HUES64 (cell line): ENCODE measurements around the gene TMIGD1.

Experiments
- H3K27ac ChIP-seq: 2 replicates; pipeline ENCODE4 v1.7.0; 2013; ENCODE audit warnings: low read depth, low read length, inconsistent platforms
- H3K27me3 ChIP-seq: 2 replicates; pipeline ENCODE4 v1.6.1; 2013; ENCODE audit warnings: mild to moderate bottlenecking, low read length; ENCODE audit not compliant: insufficient read depth
- H3K36me3 ChIP-seq: 2 replicates; pipeline ENCODE4 v1.6.1; 2013; ENCODE audit warnings: mild to moderate bottlenecking, low read length; ENCODE audit not compliant: insufficient read depth
- H3K4me1 ChIP-seq: 2 replicates; pipeline ENCODE4 v1.6.1; 2013; ENCODE audit warnings: mild to moderate bottlenecking, low read length, moderate library complexity; ENCODE audit not compliant: insufficient read depth
- H3K4me3 ChIP-seq: 2 replicates; pipeline ENCODE4 v1.5.1; 2013; ENCODE audit warnings: mild to moderate bottlenecking, low read length, moderate library complexity
- H3K9ac ChIP-seq: 2 replicates; pipeline ENCODE4 v1.6.1; 2013; ENCODE audit warnings: mild to moderate bottlenecking, low read depth, low read length
- H3K9me3 ChIP-seq: 2 replicates; pipeline ENCODE4 v1.6.1; 2013; ENCODE audit warnings: low read depth, low read length; ENCODE audit not compliant: insufficient read depth
- whole genome bisulfite sequencing: fragments of 150-250, 120-280 bp; methylation state at CpG from one replicate; pipeline ENCODE4 v1.1.7; 2013; ENCODE audit warnings: missing lambda C conversion rate; 5-methylcytosine and 5-hydroxymethylcytosine counted together

Gene TMIGD1

DNA sequence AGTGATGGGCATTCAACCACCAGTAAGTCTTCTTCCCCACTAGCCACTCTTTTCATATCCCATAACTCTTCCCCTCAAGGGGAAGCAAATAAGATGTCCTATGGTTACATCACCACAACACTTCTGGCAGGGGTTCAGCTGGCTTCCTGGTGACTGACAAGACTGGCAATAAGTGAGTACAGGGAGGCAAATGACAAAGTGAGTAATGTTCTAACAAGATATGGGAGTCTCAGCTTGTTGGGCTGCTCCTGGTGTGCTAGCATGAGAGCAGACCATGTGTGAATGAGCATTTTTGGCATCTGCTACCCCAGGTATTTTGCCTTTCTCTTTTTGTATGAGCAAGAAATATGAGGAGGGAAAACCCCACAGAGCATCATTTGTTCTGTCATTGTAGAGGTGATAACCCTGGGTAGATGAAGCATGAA is 9.9 kb downstream of the TMIGD1 start:
- H3K4me3 ChIP-seq, result no peak overlapping the region
- no peaks in the 10 kb centered on the region for H3K4me1 ChIP-seq
- no peaks in the 10 kb centered on the region for H3K36me3 ChIP-seq
- 0 out of 2 replicates have a peak, but pooled peaks cover 4% of the 10 kb centered on the region for H3K27me3 ChIP-seq
- H3K9me3 ChIP-seq, result no peaks in the 10 kb centered on the region
- no peak overlapping the region for H3K9ac ChIP-seq
- H3K27ac ChIP-seq, result no peak overlapping the region

- H3K27ac ChIP-seq, result no peak overlapping the region
These were observed 10.5 kb downstream of the TMIGD1 start for GRCh38 chr17:30323262-30323894.

GRCh38 chr17:30321314-30321713 is 12.5 kb downstream of the TMIGD1 start:
- no peaks in the 10 kb centered on the region for H3K4me1 ChIP-seq
- H3K9ac ChIP-seq, result no peak overlapping the region
- H3K9me3 ChIP-seq, result no peaks in the 10 kb centered on the region
- H3K27ac ChIP-seq, result no peak overlapping the region
- WGBS, result 88% methylated on average over 4 of the region's 4 CpGs
- H3K4me3 ChIP-seq, result no peak overlapping the region
- no peaks in the 10 kb centered on the region for H3K36me3 ChIP-seq
- 0 out of 2 replicates have a peak, but pooled peaks cover 4% of the 10 kb centered on the region for H3K27me3 ChIP-seq

More at GRCh38 chr17:30323262-30323894, 10.5 kb downstream of the TMIGD1 start:
- Histone ChIP-seq H3K27me3 (0 out of 2 replicates have a peak, but pooled peaks cover 4% of the 10 kb centered on the region), H3K4me1 (no peaks in the 10 kb centered on the region), H3K36me3 (no peaks in the 10 kb centered on the region), H3K4me3 (no peak overlapping the region), H3K9me3 (no peaks in the 10 kb centered on the region), H3K9ac (no peak overlapping the region)
- WGBS, result 90% methylated on average over 5 of the region's 5 CpGs

- no peaks in the 10 kb centered on the region for H3K4me1 ChIP-seq
- H3K9me3 ChIP-seq, result no peaks in the 10 kb centered on the region
- H3K36me3 ChIP-seq, result no peaks in the 10 kb centered on the region
- WGBS, result 90% methylated on average over 3 of the region's 3 CpGs
- no peaks in the 10 kb centered on the region for H3K27me3 ChIP-seq
- H3K4me3 ChIP-seq, result no peak overlapping the region
- H3K9ac ChIP-seq, result no peak overlapping the region
- H3K27ac ChIP-seq, result no peak overlapping the region
These were observed 15.7 kb downstream of the TMIGD1 start for GRCh38 chr17:30318155-30318554.

DNA sequence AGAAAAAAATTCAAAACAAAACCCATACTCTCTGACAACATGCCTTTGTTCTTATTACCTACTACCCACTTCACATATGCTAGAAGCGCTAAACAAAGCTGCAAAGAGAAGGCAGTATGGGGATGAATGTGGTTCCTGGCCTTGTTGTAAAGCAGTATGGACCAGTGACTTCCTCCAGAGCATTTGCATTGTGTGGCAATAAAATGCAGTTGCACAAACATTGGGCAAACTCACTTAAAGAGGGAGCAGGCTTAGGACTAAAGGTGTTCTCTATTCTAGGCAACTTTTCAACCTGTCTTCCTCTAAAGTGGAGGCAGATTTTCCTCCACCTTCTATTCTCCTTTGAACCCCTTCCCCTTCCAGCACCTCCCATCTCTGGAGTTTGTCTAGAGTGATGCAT is 17.1 kb downstream of the TMIGD1 start:
- Histone ChIP-seq H3K9ac (no peak overlapping the region), H3K27ac (no peak overlapping the region), H3K4me1 (no peaks in the 10 kb centered on the region), H3K27me3 (no peaks in the 10 kb centered on the region), H3K4me3 (no peak overlapping the region), H3K9me3 (no peaks in the 10 kb centered on the region), H3K36me3 (no peaks in the 10 kb centered on the region)
- WGBS, result 95% methylated on average over 1 of the region's 1 CpG

GRCh38 chr17:30315106-30315505 is 18.8 kb downstream of the TMIGD1 start:
- Histone ChIP-seq H3K4me1 (no peaks in the 10 kb centered on the region), H3K36me3 (no peaks in the 10 kb centered on the region), H3K9me3 (no peaks in the 10 kb centered on the region), H3K4me3 (no peak overlapping the region), H3K27me3 (no peaks in the 10 kb centered on the region), H3K9ac (no peak overlapping the region), H3K27ac (no peak overlapping the region)
- 87% methylated on average over 2 of the region's 2 CpGs for WGBS

DNA sequence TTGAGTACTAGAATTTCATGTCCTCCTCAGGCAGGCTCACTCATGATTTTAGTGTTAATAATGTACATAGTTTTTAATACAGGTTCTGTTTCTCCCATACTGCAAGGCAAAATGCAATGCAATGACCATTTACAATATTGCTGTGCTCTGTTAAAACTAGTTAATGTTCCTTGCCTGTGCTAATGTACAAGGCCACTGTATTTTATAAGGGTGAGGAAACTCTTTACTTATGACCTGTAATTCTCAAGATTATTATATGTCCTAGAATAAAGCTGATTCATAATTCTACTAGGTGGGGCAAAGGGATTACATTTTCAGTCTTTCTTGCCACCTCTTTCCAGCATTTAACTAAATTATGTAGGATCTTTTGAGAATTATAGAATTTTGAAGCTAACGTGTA is 19.4 kb downstream of the TMIGD1 start:
- WGBS, result no CpG with 5 or more reads among the region's 1 CpG
- no peak overlapping the region for H3K9ac ChIP-seq

DNA sequence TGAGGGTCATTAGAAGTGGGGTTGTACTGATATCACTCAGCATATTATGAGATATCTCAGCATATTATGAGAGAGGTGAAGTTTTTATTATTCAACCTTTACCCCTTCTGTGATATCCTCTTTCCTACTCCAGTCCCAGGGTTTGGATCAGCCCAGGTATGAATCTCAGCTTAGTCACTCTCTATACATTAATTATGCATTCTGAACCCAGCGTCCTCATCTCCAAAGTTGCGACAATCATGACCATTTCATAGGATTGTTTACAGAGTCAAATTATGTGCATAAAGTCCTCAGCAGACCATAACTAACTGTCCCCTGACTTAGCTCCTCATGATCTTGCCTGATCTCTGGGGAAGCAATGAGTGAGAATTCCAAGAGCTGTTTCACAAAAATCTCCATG is 21.6 kb downstream of the TMIGD1 start:
- no peaks in the 10 kb centered on the region for H3K4me1 ChIP-seq
- H3K27me3 ChIP-seq, result no peaks in the 10 kb centered on the region
- no peaks in the 10 kb centered on the region for H3K9me3 ChIP-seq
- WGBS, result 60% methylated on average over 2 of the region's 2 CpGs
- no peak overlapping the region for H3K9ac ChIP-seq
- H3K36me3 ChIP-seq, result no peaks in the 10 kb centered on the region
- no peak overlapping the region for H3K27ac ChIP-seq
- H3K4me3 ChIP-seq, result no peak overlapping the region

More for the DNA sequence above, 19.4 kb downstream of the TMIGD1 start:
- no peak overlapping the region for H3K4me3 ChIP-seq
- no peaks in the 10 kb centered on the region for H3K36me3 ChIP-seq
- no peak overlapping the region for H3K27ac ChIP-seq
- H3K9me3 ChIP-seq, result no peaks in the 10 kb centered on the region
- H3K27me3 ChIP-seq, result no peaks in the 10 kb centered on the region
- no peaks in the 10 kb centered on the region for H3K4me1 ChIP-seq

DNA sequence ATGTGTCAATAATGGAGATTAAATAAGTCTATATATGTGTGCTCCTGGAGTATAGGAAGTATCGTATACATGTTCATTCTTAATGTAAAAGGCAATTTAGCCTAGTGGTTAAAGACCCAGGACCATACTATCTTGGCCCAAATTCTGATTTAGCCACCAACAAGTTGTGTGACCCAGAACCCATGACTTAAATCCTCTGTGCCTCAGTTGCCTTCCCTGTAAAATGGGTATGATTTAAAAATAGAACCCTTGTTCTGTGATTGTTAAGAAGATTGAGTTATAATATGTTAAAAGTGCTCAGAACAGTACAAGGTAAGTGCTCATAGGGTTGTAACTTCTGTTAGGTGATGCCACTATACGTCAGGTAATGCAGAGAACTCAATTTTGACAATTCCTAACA is 23.3 kb downstream of the TMIGD1 start:
- no peaks in the 10 kb centered on the region for H3K9me3 ChIP-seq
- no peak overlapping the region for H3K4me3 ChIP-seq
- WGBS, result 95% methylated on average over 1 of the region's 2 CpGs
- no peak overlapping the region for H3K27ac ChIP-seq
- no peaks in the 10 kb centered on the region for H3K4me1 ChIP-seq
- H3K27me3 ChIP-seq, result no peaks in the 10 kb centered on the region
- no peaks in the 10 kb centered on the region for H3K36me3 ChIP-seq
- no peak overlapping the region for H3K9ac ChIP-seq

DNA sequence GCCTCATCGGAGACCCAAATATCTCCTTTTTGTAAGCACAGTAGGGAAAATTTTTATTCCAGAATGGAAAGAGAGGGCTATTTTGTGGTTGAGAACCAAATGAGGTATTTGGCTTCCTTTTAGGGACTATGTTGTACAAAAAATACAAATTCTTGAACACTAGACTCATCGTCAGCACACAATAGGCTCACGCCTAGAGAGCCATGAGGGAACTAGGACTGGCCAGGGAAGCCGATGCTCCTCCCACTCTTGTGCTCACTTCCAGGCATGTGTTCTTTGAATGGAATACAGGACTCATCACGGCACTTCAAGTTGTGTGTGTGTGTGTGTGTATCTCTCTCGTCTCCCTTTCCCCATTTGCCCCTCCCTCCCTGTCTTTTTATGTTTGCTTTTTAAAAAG is 24.3 kb downstream of the TMIGD1 start:
- 96% methylated on average over 5 of the region's 6 CpGs for WGBS
- Histone ChIP-seq H3K36me3 (no peaks in the 10 kb centered on the region), H3K27me3 (no peaks in the 10 kb centered on the region), H3K27ac (no peak overlapping the region), H3K9me3 (no peaks in the 10 kb centered on the region), H3K9ac (no peak overlapping the region), H3K4me3 (no peak overlapping the region), H3K4me1 (no peaks in the 10 kb centered on the region)

DNA sequence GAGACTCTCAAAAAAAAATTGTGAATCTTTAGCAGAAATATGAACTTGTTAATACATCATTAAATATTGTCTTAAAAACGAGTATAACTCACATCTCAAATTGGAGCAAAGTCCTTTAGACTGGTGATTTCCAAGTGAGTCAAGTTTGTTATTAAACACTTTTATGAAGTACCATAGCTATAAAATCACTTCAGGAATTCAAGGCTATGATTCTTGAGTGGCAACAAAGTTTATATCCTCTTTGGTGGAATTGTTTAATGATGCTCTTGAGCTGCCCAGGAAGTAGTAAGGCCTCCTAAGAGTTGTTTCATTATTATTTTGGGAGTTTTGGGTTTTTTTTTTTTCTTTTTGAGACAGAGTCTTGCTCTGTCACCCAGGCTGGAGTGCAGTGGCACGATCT is 25.5 kb downstream of the TMIGD1 start:
- Histone ChIP-seq H3K27ac (no peak overlapping the region), H3K4me1 (no peaks in the 10 kb centered on the region), H3K4me3 (no peak overlapping the region), H3K36me3 (no peaks in the 10 kb centered on the region), H3K9me3 (no peaks in the 10 kb centered on the region), H3K27me3 (no peaks in the 10 kb centered on the region), H3K9ac (no peak overlapping the region)
- 89% methylated on average over 1 of the region's 2 CpGs for WGBS

GRCh38 chr17:30304778-30305177 is 29.1 kb downstream of the TMIGD1 start:
- Histone ChIP-seq H3K27me3 (no peaks in the 10 kb centered on the region), H3K4me3 (no peak overlapping the region), H3K36me3 (no peaks in the 10 kb centered on the region), H3K4me1 (no peaks in the 10 kb centered on the region), H3K9ac (no peak overlapping the region), H3K27ac (no peak overlapping the region), H3K9me3 (0 out of 2 replicates have a peak, but pooled peaks cover 3% of the 10 kb centered on the region)
- WGBS, result 94% methylated on average over 3 of the region's 3 CpGs
